ENCODE results near the gene CFAP157.

DNA sequence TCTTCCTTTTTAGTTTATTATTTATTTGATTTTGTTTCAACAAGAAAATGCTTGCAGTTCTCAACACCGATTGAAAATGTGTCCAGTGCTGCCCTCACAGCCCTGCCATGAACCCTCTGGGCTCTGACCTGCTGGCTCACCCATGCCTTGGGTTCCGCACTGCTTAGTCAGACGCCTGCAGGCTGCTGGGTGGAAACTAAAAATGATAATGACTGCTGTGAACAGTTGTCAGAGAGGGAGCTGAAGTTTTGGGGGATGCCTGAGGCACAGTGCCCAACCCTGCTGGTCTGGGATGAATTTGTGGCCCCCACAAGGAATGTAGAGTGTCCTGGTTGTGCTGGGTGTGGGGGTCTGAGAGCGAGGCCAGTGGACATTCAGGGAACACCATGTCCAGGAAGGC lies 22.2 kb upstream of the CFAP157 start:
- TF ChIP-seq, protein P1, sequence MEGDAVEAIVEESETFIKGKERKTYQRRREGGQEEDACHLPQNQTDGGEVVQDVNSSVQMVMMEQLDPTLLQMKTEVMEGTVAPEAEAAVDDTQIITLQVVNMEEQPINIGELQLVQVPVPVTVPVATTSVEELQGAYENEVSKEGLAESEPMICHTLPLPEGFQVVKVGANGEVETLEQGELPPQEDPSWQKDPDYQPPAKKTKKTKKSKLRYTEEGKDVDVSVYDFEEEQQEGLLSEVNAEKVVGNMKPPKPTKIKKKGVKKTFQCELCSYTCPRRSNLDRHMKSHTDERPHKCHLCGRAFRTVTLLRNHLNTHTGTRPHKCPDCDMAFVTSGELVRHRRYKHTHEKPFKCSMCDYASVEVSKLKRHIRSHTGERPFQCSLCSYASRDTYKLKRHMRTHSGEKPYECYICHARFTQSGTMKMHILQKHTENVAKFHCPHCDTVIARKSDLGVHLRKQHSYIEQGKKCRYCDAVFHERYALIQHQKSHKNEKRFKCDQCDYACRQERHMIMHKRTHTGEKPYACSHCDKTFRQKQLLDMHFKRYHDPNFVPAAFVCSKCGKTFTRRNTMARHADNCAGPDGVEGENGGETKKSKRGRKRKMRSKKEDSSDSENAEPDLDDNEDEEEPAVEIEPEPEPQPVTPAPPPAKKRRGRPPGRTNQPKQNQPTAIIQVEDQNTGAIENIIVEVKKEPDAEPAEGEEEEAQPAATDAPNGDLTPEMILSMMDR (IDR thresholded peaks at IDR 0.05), result no peak
- no peak for TF ChIP-seq POLR2A (IDR thresholded peaks at IDR 0.05)
- no peak for TF ChIP-seq EP300 (IDR thresholded peaks at IDR 0.05)
- TF ChIP-seq POLR2AphosphoS5 (IDR thresholded peaks at IDR 0.05), result no peak

Data from stomach (tissue), 4 donors.